ENCODE measurements around the gene DDX3X.
"Not testable (repeated sequence)": the region's sequence is repeated elsewhere in the genome, so short reads cannot be mapped to it uniquely, and the experiment has no call there.

The DDX3X gene

GRCh38 chrX:41391606-41392005 lies 57.6 kb downstream of the DDX3X start:
- Histone ChIP-seq H3K9me3 (ENCODE audit: control insufficient read depth in 2 of 2, low read length in 2 of 2) (no peaks in the 10 kb centered on the region), H3K9ac (ENCODE audit: low read length in 2 of 2) (no peak overlapping the region), H3K27ac (ENCODE audit: low read length) (no peak overlapping the region), H3K36me3 (ENCODE audit: control insufficient read depth in 2 of 2, insufficient read depth in 2 of 2, low read length in 2 of 2) (no peaks in the 10 kb centered on the region), H3K4me3 (ENCODE audit: low read length in 2 of 2) (no peak overlapping the region), H3K4me1 (ENCODE audit: control insufficient read depth, insufficient read depth, low read length) (no peaks in the 10 kb centered on the region), H3K27me3 (ENCODE audit: control insufficient read depth in 1 of 2, insufficient read depth in 2 of 2, low read length in 2 of 2) (peaks cover 0 to 3% of the 10 kb centered on the region in 2 donors)

GRCh38 chrX:41394293-41394692 lies 60.3 kb downstream of the DDX3X start:
- no peaks in the 10 kb centered on the region for H3K4me1 ChIP-seq (ENCODE audit: control insufficient read depth, insufficient read depth, low read length)
- H3K9me3 ChIP-seq (ENCODE audit: control insufficient read depth in 2 of 2, low read length in 2 of 2) = peaks cover 0 to 4% of the 10 kb centered on the region in 2 donors
- no peaks in the 10 kb centered on the region for H3K36me3 ChIP-seq (ENCODE audit: control insufficient read depth in 2 of 2, insufficient read depth in 2 of 2, low read length in 2 of 2)
- H3K27ac ChIP-seq (ENCODE audit: low read length) = no peak overlapping the region
- H3K4me3 ChIP-seq (ENCODE audit: low read length in 2 of 2) = no peak overlapping the region
- peaks cover 0 to 3% of the 10 kb centered on the region in 2 donors for H3K27me3 ChIP-seq (ENCODE audit: control insufficient read depth in 1 of 2, insufficient read depth in 2 of 2, low read length in 2 of 2)
- H3K9ac ChIP-seq (ENCODE audit: low read length in 2 of 2) = no peak overlapping the region

- Histone ChIP-seq H3K4me1 (ENCODE audit: control insufficient read depth, insufficient read depth, low read length) (no peaks in the 10 kb centered on the region), H3K36me3 (ENCODE audit: control insufficient read depth in 2 of 2, insufficient read depth in 2 of 2, low read length in 2 of 2) (no peaks in the 10 kb centered on the region), H3K9ac (ENCODE audit: low read length in 2 of 2) (no peak overlapping the region), H3K4me3 (ENCODE audit: low read length in 2 of 2) (no peak overlapping the region), H3K27ac (ENCODE audit: low read length) (no peak overlapping the region), H3K9me3 (ENCODE audit: control insufficient read depth in 2 of 2, low read length in 2 of 2) (peaks cover 0 to 4% of the 10 kb centered on the region in 2 donors), H3K27me3 (ENCODE audit: control insufficient read depth in 1 of 2, insufficient read depth in 2 of 2, low read length in 2 of 2) (no peaks in the 10 kb centered on the region)
These were observed 63.3 kb downstream of the DDX3X start for GRCh38 chrX:41397219-41397618.

GRCh38 chrX:41397768-41398167 lies 63.8 kb downstream of the DDX3X start:
- H3K4me1 ChIP-seq (ENCODE audit: control insufficient read depth, insufficient read depth, low read length) = no peaks in the 10 kb centered on the region
- no peak overlapping the region for H3K27ac ChIP-seq (ENCODE audit: low read length)
- H3K9me3 ChIP-seq (ENCODE audit: control insufficient read depth in 2 of 2, low read length in 2 of 2) = peaks cover 0 to 4% of the 10 kb centered on the region in 2 donors
- H3K4me3 ChIP-seq (ENCODE audit: low read length in 2 of 2) = no peak overlapping the region
- H3K9ac ChIP-seq (ENCODE audit: low read length in 2 of 2) = no peak overlapping the region
- no peaks in the 10 kb centered on the region for H3K36me3 ChIP-seq (ENCODE audit: control insufficient read depth in 2 of 2, insufficient read depth in 2 of 2, low read length in 2 of 2)
- no peaks in the 10 kb centered on the region for H3K27me3 ChIP-seq (ENCODE audit: control insufficient read depth in 1 of 2, insufficient read depth in 2 of 2, low read length in 2 of 2)

DNA sequence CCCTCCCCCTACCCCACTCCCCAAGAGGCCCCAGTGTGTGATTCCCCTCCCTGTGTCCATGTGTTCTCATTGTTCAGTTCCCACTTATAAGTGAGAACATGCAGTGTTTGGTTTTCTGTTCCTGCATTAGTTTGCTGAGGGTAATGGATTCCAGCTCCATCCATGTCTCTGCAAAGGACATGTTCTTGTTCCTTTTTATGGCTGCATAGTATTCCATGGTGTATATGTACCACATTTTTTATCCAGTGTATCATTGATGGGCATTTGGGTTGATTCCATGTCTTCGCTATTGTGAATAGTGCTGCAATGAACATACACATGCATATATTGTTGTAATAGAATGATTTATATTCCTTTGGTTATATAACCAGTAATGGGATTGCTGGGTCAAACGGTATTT lies 68.6 kb downstream of the DDX3X start:
- H3K36me3 ChIP-seq (ENCODE audit: control insufficient read depth in 2 of 2, insufficient read depth in 2 of 2, low read length in 2 of 2); H3K9ac ChIP-seq (ENCODE audit: low read length in 2 of 2); H3K9me3 ChIP-seq (ENCODE audit: control insufficient read depth in 2 of 2, low read length in 2 of 2); H3K4me1 ChIP-seq (ENCODE audit: control insufficient read depth, insufficient read depth, low read length); H3K27ac ChIP-seq (ENCODE audit: low read length); H3K27me3 ChIP-seq (ENCODE audit: control insufficient read depth in 1 of 2, insufficient read depth in 2 of 2, low read length in 2 of 2); H3K4me3 ChIP-seq (ENCODE audit: low read length in 2 of 2): not testable (repeated sequence)

GRCh38 chrX:41405551-41405950 lies 71.6 kb downstream of the DDX3X start:
- no peaks in the 10 kb centered on the region for H3K9me3 ChIP-seq (ENCODE audit: control insufficient read depth in 2 of 2, low read length in 2 of 2)
- H3K4me3 ChIP-seq (ENCODE audit: low read length in 2 of 2) = no peak overlapping the region
- H3K27ac ChIP-seq (ENCODE audit: low read length) = no peak overlapping the region
- no peaks in the 10 kb centered on the region for H3K4me1 ChIP-seq (ENCODE audit: control insufficient read depth, insufficient read depth, low read length)
- H3K36me3 ChIP-seq (ENCODE audit: control insufficient read depth in 2 of 2, insufficient read depth in 2 of 2, low read length in 2 of 2) = no peaks in the 10 kb centered on the region
- H3K9ac ChIP-seq (ENCODE audit: low read length in 2 of 2) = no peak overlapping the region
- H3K27me3 ChIP-seq (ENCODE audit: control insufficient read depth in 1 of 2, insufficient read depth in 2 of 2, low read length in 2 of 2) = peaks cover 0 to 8% of the 10 kb centered on the region in 2 donors

GRCh38 chrX:41406201-41406600 lies 72.2 kb downstream of the DDX3X start:
- Histone ChIP-seq H3K4me3 (ENCODE audit: low read length in 2 of 2) (no peak overlapping the region), H3K27ac (ENCODE audit: low read length) (no peak overlapping the region), H3K9ac (ENCODE audit: low read length in 2 of 2) (no peak overlapping the region), H3K4me1 (ENCODE audit: control insufficient read depth, insufficient read depth, low read length) (no peaks in the 10 kb centered on the region), H3K27me3 (ENCODE audit: control insufficient read depth in 1 of 2, insufficient read depth in 2 of 2, low read length in 2 of 2) (peaks cover 0 to 8% of the 10 kb centered on the region in 2 donors), H3K9me3 (ENCODE audit: control insufficient read depth in 2 of 2, low read length in 2 of 2) (no peaks in the 10 kb centered on the region), H3K36me3 (ENCODE audit: control insufficient read depth in 2 of 2, insufficient read depth in 2 of 2, low read length in 2 of 2) (no peaks in the 10 kb centered on the region)

- no peaks in the 10 kb centered on the region for H3K4me1 ChIP-seq (ENCODE audit: control insufficient read depth, insufficient read depth, low read length)
- no peak overlapping the region for H3K9ac ChIP-seq (ENCODE audit: low read length in 2 of 2)
- no peaks in the 10 kb centered on the region for H3K9me3 ChIP-seq (ENCODE audit: control insufficient read depth in 2 of 2, low read length in 2 of 2)
- H3K27ac ChIP-seq (ENCODE audit: low read length) = no peak overlapping the region
- no peak overlapping the region for H3K4me3 ChIP-seq (ENCODE audit: low read length in 2 of 2)
- peaks cover 0 to 8% of the 10 kb centered on the region in 2 donors for H3K27me3 ChIP-seq (ENCODE audit: control insufficient read depth in 1 of 2, insufficient read depth in 2 of 2, low read length in 2 of 2)
- no peaks in the 10 kb centered on the region for H3K36me3 ChIP-seq (ENCODE audit: control insufficient read depth in 2 of 2, insufficient read depth in 2 of 2, low read length in 2 of 2)
These were observed 73.9 kb downstream of the DDX3X start for GRCh38 chrX:41407816-41408215.

DNA sequence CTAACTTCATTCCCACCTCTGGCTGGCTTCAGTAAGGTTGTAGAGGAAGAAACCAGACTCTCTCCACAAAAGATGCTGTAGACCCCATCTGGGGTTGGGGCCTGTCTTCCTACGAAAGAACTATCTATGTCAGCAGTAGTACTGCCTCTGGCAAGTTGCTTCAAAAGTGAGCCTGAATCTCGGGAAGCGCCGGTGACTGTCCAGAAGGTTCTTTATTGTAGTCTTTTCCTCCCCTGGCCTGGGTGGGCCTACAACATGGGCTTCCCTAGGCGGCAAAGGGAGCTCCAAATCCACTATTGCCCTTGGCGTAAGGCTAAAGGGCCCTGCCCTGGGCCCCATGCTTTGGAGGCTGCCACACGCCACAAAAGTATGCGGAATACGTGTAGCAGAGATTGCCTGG lies 74.6 kb downstream of the DDX3X start:
- Histone ChIP-seq H3K4me1 (ENCODE audit: control insufficient read depth, insufficient read depth, low read length) (no peaks in the 10 kb centered on the region), H3K9ac (ENCODE audit: low read length in 2 of 2) (no peak overlapping the region), H3K27ac (ENCODE audit: low read length) (no peak overlapping the region), H3K36me3 (ENCODE audit: control insufficient read depth in 2 of 2, insufficient read depth in 2 of 2, low read length in 2 of 2) (no peaks in the 10 kb centered on the region), H3K4me3 (ENCODE audit: low read length in 2 of 2) (no peak overlapping the region), H3K9me3 (ENCODE audit: control insufficient read depth in 2 of 2, low read length in 2 of 2) (no peaks in the 10 kb centered on the region), H3K27me3 (ENCODE audit: control insufficient read depth in 1 of 2, insufficient read depth in 2 of 2, low read length in 2 of 2) (peaks cover 0 to 8% of the 10 kb centered on the region in 2 donors)

GRCh38 chrX:41409006-41409405 lies 75.0 kb downstream of the DDX3X start:
- Histone ChIP-seq H3K9me3 (ENCODE audit: control insufficient read depth in 2 of 2, low read length in 2 of 2) (no peaks in the 10 kb centered on the region), H3K27me3 (ENCODE audit: control insufficient read depth in 1 of 2, insufficient read depth in 2 of 2, low read length in 2 of 2) (peaks cover 0 to 8% of the 10 kb centered on the region in 2 donors), H3K4me1 (ENCODE audit: control insufficient read depth, insufficient read depth, low read length) (no peaks in the 10 kb centered on the region), H3K27ac (ENCODE audit: low read length) (no peak overlapping the region), H3K9ac (ENCODE audit: low read length in 2 of 2) (no peak overlapping the region), H3K36me3 (ENCODE audit: control insufficient read depth in 2 of 2, insufficient read depth in 2 of 2, low read length in 2 of 2) (no peaks in the 10 kb centered on the region), H3K4me3 (ENCODE audit: low read length in 2 of 2) (no peak overlapping the region)

GRCh38 chrX:41411222-41411621 lies 77.3 kb downstream of the DDX3X start:
- not testable (repeated sequence) for H3K9me3 ChIP-seq (ENCODE audit: control insufficient read depth in 2 of 2, low read length in 2 of 2); H3K36me3 ChIP-seq (ENCODE audit: control insufficient read depth in 2 of 2, insufficient read depth in 2 of 2, low read length in 2 of 2); H3K4me3 ChIP-seq (ENCODE audit: low read length in 2 of 2); H3K9ac ChIP-seq (ENCODE audit: low read length in 2 of 2); H3K27me3 ChIP-seq (ENCODE audit: control insufficient read depth in 1 of 2, insufficient read depth in 2 of 2, low read length in 2 of 2); H3K27ac ChIP-seq (ENCODE audit: low read length); H3K4me1 ChIP-seq (ENCODE audit: control insufficient read depth, insufficient read depth, low read length)

All from stomach smooth muscle (tissue), 2 donors.